HL-60 (cell line): ENCODE data around the gene AQP12B.

Experiments used
- GABPA ChIP-seq: IDR thresholded peaks from 2 replicates; pipeline ENCODE4 v1.6.1; 2012; ENCODE audit warnings: low read depth
- POLR2AphosphoS5 ChIP-seq: IDR thresholded peaks from 2 replicates; pipeline ENCODE4 v1.6.1; 2012; ENCODE audit warnings: low read depth
- REST ChIP-seq: IDR thresholded peaks from 2 replicates; pipeline ENCODE4 v1.6.1; 2012; ENCODE audit warnings: low read depth; ENCODE audit not compliant: insufficient replicate concordance
- TF ChIP-seq, protein P1 (sequence below): IDR thresholded peaks from one replicate; pipeline ENCODE4 v1.5.1; 2011; ENCODE audit warnings: low read length, control low read depth, inconsistent platforms; ENCODE audit not compliant: insufficient read depth

DNA sequence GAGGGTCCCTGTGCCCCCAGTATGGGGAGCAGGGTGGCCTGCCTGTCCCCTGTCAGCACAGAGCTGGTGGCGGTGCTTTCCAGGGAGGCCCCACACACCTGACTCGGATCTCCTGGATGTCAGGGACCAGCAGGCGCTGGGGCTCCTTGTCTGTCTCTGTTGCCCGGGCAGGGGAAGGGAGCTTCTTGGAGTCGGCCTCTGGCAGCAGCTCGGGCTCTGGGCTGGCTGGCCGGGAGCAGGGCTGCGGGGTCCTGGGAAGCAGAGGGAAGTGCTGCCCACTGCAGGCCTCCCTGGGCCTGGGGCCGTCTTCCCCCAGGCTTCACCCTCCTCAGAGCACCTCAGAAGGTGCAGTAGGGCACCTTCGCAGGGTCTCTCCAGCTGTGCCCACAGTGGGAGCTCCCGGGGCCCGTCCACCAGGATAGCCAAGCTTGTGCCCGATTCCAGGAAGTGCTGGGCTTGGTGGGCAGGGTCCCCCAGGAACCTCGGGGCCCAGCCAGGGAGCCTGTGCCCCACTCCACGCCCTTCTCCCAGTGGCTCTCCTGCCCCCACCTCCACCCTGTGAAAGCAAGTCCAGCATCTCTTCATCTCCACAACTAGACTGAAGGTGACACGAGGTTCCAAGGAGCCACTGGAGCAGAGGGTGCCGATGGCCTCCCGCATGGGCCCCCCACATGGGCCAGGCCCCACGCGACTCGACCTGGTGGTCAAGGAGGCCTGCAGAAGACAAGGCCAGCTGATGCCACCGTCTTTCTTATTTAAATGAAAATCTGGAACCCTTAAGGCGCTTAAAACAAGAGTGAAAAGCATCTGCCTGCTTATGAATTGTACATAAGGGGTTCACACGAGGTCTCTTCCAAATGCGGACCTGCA, 37.2 kb upstream of the AQP12B start:
- TF ChIP-seq, protein P1, sequence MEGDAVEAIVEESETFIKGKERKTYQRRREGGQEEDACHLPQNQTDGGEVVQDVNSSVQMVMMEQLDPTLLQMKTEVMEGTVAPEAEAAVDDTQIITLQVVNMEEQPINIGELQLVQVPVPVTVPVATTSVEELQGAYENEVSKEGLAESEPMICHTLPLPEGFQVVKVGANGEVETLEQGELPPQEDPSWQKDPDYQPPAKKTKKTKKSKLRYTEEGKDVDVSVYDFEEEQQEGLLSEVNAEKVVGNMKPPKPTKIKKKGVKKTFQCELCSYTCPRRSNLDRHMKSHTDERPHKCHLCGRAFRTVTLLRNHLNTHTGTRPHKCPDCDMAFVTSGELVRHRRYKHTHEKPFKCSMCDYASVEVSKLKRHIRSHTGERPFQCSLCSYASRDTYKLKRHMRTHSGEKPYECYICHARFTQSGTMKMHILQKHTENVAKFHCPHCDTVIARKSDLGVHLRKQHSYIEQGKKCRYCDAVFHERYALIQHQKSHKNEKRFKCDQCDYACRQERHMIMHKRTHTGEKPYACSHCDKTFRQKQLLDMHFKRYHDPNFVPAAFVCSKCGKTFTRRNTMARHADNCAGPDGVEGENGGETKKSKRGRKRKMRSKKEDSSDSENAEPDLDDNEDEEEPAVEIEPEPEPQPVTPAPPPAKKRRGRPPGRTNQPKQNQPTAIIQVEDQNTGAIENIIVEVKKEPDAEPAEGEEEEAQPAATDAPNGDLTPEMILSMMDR, result no peak
- no peak for TF ChIP-seq REST
- no peak for TF ChIP-seq POLR2AphosphoS5
- no peak for TF ChIP-seq GABPA
